Dermis microvascular lymphatic vessel endothelial cell (primary cell): ENCODE results near the gene LCT. TPM values are rescaled to one million over a fixed set of nuclear protein-coding genes. Genes with fewer than 3 reads are reported as not detected.
"Not testable (repeated sequence)": the region's sequence is repeated elsewhere in the genome, so short reads cannot be mapped to it uniquely, and the experiment has no call there.

Source experiments
- DNase-seq, 2 donors: peaks; one replicate each; pipeline versions ENCODE4 v3.0.0 to v3.0.0-alpha.2; 2010; ENCODE audit warnings: low read depth in 2 of 2
- total RNA-seq: library from RNA; depleted of rRNA; stranded (reverse); fragments of >200 nt; gene quantifications from 2 replicates; pipeline ENCODE4 v1.2.1, GENCODE V29; 2014

Gene LCT
- total RNA-seq, 1 donor from 2014 or later, result not detected

GRCh38 chr2:135831180-135831812 is 5.7 kb downstream of the LCT start:
- DNase-seq, result no peak

- no peak for DNase-seq
Observed at GRCh38 chr2:135829378-135830135, 7.4 kb downstream of the LCT start.

GRCh38 chr2:135826544-135826943 is 10.4 kb downstream of the LCT start:
- DNase-seq, result no peak

GRCh38 chr2:135825550-135826176 is 11.3 kb downstream of the LCT start:
- no peak for DNase-seq

GRCh38 chr2:135825131-135825530 is 11.9 kb downstream of the LCT start:
- DNase-seq, result no peak

GRCh38 chr2:135822855-135823254 is 14.1 kb downstream of the LCT start:
- DNase-seq, result no peak

GRCh38 chr2:135821190-135821589 is 15.8 kb downstream of the LCT start:
- DNase-seq, result no peak

- DNase-seq, result no peak
Observed at GRCh38 chr2:135820003-135820618, 16.9 kb downstream of the LCT start.

GRCh38 chr2:135818937-135819610 is 17.9 kb downstream of the LCT start:
- DNase-seq, result peak in 1 of 2 donors; percentile 18

GRCh38 chr2:135817951-135818350 is 19.0 kb downstream of the LCT start:
- DNase-seq, result no peak

- no peak for DNase-seq
Observed at GRCh38 chr2:135817466-135817865, 19.5 kb downstream of the LCT start.

GRCh38 chr2:135815269-135815668 is 21.7 kb downstream of the LCT start:
- DNase-seq, result no peak

- no peak for DNase-seq
Observed at GRCh38 chr2:135812907-135813511, 24.0 kb downstream of the LCT start.

GRCh38 chr2:135807874-135808273 is 29.1 kb downstream of the LCT start:
- not testable (repeated sequence) for DNase-seq

GRCh38 chr2:135803278-135803677 is 33.7 kb downstream of the LCT start:
- no peak for DNase-seq

- no peak for DNase-seq
Observed at GRCh38 chr2:135802350-135802749, 34.6 kb downstream of the LCT start.

GRCh38 chr2:135800513-135801460 is 36.2 kb downstream of the LCT start:
- DNase-seq, result no peak

- no peak for DNase-seq
Observed at GRCh38 chr2:135799738-135800137, 37.2 kb downstream of the LCT start.

GRCh38 chr2:135798762-135799161 is 38.2 kb downstream of the LCT start:
- DNase-seq, result peak; percentile 12 to 42

- no peak for DNase-seq
Observed at GRCh38 chr2:135798275-135798705, 38.7 kb downstream of the LCT start.
